Activated naive CD4-positive, alpha-beta T cell treated with anti-CD3 and anti-CD28 coated beads, Interleukin-2, amount 50 U/mL, for 16 hours (primary cell): ENCODE results near the gene LFNG.

ENCODE experiments used
- DNase-seq: peaks from one replicate; pipeline ENCODE4 v3.0.0-alpha.2; 2020

LFNG gene

DNA sequence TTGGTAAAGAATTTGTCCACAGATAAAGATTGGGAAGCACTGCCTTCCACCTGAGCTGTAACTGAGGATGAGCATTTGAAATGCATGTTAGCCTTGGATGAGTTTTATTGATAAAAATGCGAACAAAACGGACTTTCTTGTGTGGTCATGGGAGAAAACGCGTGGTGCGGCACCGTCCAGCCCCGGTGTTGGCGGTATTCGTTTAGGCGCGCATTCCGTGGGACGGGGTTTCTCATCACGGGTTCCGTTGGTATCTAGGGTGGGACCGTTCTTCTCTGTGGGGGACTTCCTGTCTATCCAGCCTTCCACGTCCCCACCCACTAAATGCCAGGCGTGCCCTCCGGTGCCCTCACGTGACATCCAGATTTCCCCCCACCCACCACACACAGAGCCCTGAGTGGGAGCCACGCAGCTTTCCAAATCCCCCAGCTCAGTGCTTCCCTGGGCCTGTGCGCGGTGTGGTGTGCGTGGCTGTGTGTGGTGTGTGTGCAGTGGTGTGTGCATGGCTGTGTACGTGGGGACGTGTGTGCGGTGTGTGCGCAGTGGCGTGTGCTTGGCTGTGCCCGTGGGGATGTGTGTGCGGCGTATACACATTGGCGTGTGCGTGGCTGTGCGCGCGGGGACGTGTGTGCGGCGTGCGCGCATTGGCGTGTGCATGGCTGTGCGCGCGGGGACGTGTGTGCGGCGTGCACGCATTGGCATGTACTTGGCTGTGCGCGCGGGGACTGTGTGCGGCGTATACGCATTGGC lies 57.3 kb downstream of the LFNG start:
- no peak for DNase-seq
